ENCODE results near the gene PANK4. TPM values are rescaled to one million over a fixed set of nuclear protein-coding genes. Genes with fewer than 3 reads are reported as not detected.

Gene PANK4
- polyA plus RNA-seq, 1 donor (not counting 4 experiments of a cell fraction or from before 2014, with no cell fraction given), result 14.5 TPM

DNA sequence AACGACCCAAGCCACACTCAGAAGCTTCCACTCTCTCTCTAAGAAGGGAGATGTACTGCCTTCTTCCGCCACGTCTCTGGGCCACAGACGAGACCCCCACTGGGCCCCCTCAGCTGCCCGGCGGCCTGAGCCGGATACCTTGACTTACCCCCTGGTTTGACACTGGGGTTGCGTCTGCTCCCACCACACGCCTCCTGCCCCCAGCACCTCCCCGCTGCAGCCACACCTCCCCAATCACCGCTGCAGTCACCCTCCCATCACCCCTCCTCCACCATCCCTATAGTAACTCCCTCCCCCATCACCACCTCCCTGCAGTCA is 10.7 kb downstream of the PANK4 start:
- Histone ChIP-seq H3K79me2 (ENCODE audit: control insufficient read depth, insufficient read depth, low read length) (no peaks in the 10 kb centered on the region), H3K4me1 (ENCODE audit: control insufficient read depth, extremely low read depth, insufficient read depth, low read length) (no peaks in the 10 kb centered on the region), H3K9me3 (ENCODE audit: control insufficient read depth, low read depth, low read length) (no peaks in the 10 kb centered on the region), H3K27ac (ENCODE audit: control insufficient read depth, insufficient read depth, low read length) (no peak overlapping the region), H4K20me1 (ENCODE audit: control insufficient read depth, extremely low read depth, insufficient read depth, low read length) (no peaks in the 10 kb centered on the region), H3K27me3 (ENCODE audit: control insufficient read depth, extremely low read depth, insufficient read depth, low read length) (no peaks in the 10 kb centered on the region), H3K36me3 (ENCODE audit: control insufficient read depth in 2 of 2, extremely low read depth in 1 of 2, insufficient read depth in 2 of 2, low read length in 2 of 2) (peaks cover 32 to 47% of the 10 kb centered on the region in 2 experiments), H3K9ac (ENCODE audit: control insufficient read depth, extremely low read depth, insufficient read depth, low read length) (no peak overlapping the region), H3K4me2 (ENCODE audit: control insufficient read depth, extremely low read depth, insufficient read depth, low read depth, low read length) (no peak overlapping the region), H2AFZ (ENCODE audit: control insufficient read depth, low read length) (no peak overlapping the region), H3K9me1 (ENCODE audit: control insufficient read depth, extremely low read depth, insufficient read depth, low read length) (no peaks in the 10 kb centered on the region), H3K4me3 (ENCODE audit: control insufficient read depth in 2 of 3, extremely low read depth in 1 of 3, insufficient read depth in 2 of 3, low read depth in 1 of 3, low read length in 3 of 3) (no peak overlapping the region)
- dilution Hi-C loops (cut with MboI; ENCODE audit: extremely low pct_ligation_motif_present, low sequenced_read_pairs), result no loop called here
- TF ChIP-seq, protein P1, sequence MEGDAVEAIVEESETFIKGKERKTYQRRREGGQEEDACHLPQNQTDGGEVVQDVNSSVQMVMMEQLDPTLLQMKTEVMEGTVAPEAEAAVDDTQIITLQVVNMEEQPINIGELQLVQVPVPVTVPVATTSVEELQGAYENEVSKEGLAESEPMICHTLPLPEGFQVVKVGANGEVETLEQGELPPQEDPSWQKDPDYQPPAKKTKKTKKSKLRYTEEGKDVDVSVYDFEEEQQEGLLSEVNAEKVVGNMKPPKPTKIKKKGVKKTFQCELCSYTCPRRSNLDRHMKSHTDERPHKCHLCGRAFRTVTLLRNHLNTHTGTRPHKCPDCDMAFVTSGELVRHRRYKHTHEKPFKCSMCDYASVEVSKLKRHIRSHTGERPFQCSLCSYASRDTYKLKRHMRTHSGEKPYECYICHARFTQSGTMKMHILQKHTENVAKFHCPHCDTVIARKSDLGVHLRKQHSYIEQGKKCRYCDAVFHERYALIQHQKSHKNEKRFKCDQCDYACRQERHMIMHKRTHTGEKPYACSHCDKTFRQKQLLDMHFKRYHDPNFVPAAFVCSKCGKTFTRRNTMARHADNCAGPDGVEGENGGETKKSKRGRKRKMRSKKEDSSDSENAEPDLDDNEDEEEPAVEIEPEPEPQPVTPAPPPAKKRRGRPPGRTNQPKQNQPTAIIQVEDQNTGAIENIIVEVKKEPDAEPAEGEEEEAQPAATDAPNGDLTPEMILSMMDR (optimal IDR thresholded peaks at IDR 0.05 in 1 of 3, IDR thresholded peaks at IDR 0.05 in 1 of 3, conservative IDR thresholded peaks at IDR 0.05 in 1 of 3; ENCODE audit: extremely low read depth in 1 of 3, insufficient read depth in 2 of 3, low read length in 3 of 3), result no peak
- no peak for TF ChIP-seq EZH2 (IDR thresholded peaks at IDR 0.05; ENCODE audit: low read length)
- DNase-seq (ENCODE audit: low read depth, low spot score), result no peak
- FAIRE-seq, result no peak

DNA sequence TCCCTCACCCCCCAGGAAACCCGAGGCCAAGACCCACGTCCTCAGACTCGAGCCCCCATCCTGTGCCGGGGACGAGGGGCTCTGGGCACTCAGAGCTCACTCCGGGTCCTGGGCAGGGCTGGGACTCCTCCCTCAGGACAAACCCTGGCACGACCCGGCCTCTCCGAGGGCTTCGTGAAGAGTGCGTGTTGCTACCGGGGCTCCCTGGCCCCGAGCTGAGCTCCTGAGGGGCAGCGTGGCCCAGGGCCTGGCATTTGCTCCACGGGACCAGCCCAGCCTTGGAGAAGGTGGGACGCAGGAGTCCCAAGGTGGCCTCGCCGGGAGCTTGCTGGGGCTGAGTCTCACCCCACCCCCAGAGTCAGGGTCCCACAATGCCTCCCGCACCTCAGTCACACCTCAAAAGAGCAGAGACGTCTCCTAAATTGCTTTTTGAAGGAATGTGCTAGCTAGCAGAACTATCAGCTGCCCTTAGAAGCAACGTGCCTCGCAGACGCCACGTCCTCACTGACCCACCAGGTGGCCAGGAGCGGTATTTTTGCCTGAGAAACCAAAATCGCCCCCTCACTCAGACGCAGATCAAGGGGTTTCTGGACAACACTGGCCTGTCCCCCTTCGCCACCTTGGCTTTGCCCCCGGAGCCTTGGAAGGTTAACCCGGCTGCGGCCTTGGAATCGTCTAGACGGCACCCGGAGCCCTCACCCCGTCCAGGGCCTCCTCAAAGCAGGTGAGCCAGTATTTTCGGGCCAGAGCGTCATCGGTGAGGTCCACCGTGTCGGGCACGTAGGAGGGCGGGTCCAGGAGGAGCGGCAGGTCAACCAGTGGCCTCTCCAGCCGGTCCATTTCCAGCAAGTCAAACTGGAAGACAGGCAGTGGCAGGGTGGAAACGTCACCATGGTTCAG is 11.3 kb downstream of the PANK4 start:
- Histone ChIP-seq H3K27ac (ENCODE audit: control insufficient read depth, insufficient read depth, low read length) (no peak overlapping the region), H3K4me3 (ENCODE audit: control insufficient read depth in 2 of 3, extremely low read depth in 1 of 3, insufficient read depth in 2 of 3, low read depth in 1 of 3, low read length in 3 of 3) (no peak overlapping the region), H3K9me1 (ENCODE audit: control insufficient read depth, extremely low read depth, insufficient read depth, low read length) (no peaks in the 10 kb centered on the region), H3K4me1 (ENCODE audit: control insufficient read depth, extremely low read depth, insufficient read depth, low read length) (no peaks in the 10 kb centered on the region), H3K36me3 (ENCODE audit: control insufficient read depth in 2 of 2, extremely low read depth in 1 of 2, insufficient read depth in 2 of 2, low read length in 2 of 2) (peaks cover 29 to 44% of the 10 kb centered on the region in 2 experiments), H3K9ac (ENCODE audit: control insufficient read depth, extremely low read depth, insufficient read depth, low read length) (no peak overlapping the region), H3K4me2 (ENCODE audit: control insufficient read depth, extremely low read depth, insufficient read depth, low read depth, low read length) (no peak overlapping the region), H4K20me1 (ENCODE audit: control insufficient read depth, extremely low read depth, insufficient read depth, low read length) (no peaks in the 10 kb centered on the region), H2AFZ (ENCODE audit: control insufficient read depth, low read length) (no peak overlapping the region), H3K9me3 (ENCODE audit: control insufficient read depth, low read depth, low read length) (no peaks in the 10 kb centered on the region), H3K27me3 (ENCODE audit: control insufficient read depth, extremely low read depth, insufficient read depth, low read length) (no peaks in the 10 kb centered on the region), H3K79me2 (ENCODE audit: control insufficient read depth, insufficient read depth, low read length) (no peaks in the 10 kb centered on the region)
- DNase-seq (ENCODE audit: low read depth, low spot score) (no peak), FAIRE-seq (no peak)
- no peak for TF ChIP-seq EZH2 (IDR thresholded peaks at IDR 0.05; ENCODE audit: low read length)
- TF ChIP-seq, protein P1 (optimal IDR thresholded peaks at IDR 0.05 in 1 of 3, IDR thresholded peaks at IDR 0.05 in 1 of 3, conservative IDR thresholded peaks at IDR 0.05 in 1 of 3; ENCODE audit: extremely low read depth in 1 of 3, insufficient read depth in 2 of 3, low read length in 3 of 3), result peak in 1 of 3 experiments; percentile 19
- dilution Hi-C loops (cut with MboI; ENCODE audit: extremely low pct_ligation_motif_present, low sequenced_read_pairs), result no loop called here

Measured in keratinocyte (primary cell).